HCT116 (cell line): ENCODE data around the gene TRIM45.

Source experiments
- CEBPB ChIP-seq: IDR thresholded peaks from 2 replicates; pipeline ENCODE4 v1.6.1; 2012; ENCODE audit warnings: low read depth
- CTCF ChIP-seq, 3 experiments: fragments of 200-600 bp in 1 of 3; sonication (generic) in 1 of 3; IDR thresholded peaks in 2 of 3; conservative IDR thresholded peaks in 1 of 3; 2 replicates each; pipeline ENCODE4 v1.5.1; 2012 to 2017; ENCODE audit warnings: low read depth in 2 of 3, low read length in 2 of 3, antibody characterized with exemption in 1 of 3, borderline replicate concordance in 1 of 3, control low read depth in 1 of 3, mild to moderate bottlenecking in 1 of 3, mixed read lengths in 1 of 3, mixed run types in 1 of 3, moderate library complexity in 1 of 3; ENCODE audit not compliant: insufficient read depth in 1 of 3
- POLR2A ChIP-seq: IDR thresholded peaks from 2 replicates; pipeline ENCODE4 v1.7.0; 2011; ENCODE audit warnings: borderline replicate concordance; ENCODE audit not compliant: insufficient read depth, insufficient read length; ENCODE audit errors: extremely low read depth
- REST ChIP-seq: IDR thresholded peaks from 2 replicates; pipeline ENCODE4 v1.6.1; 2012; ENCODE audit warnings: low read depth
- SRF ChIP-seq: IDR thresholded peaks from 2 replicates; pipeline ENCODE4 v1.6.1; 2012; ENCODE audit warnings: low read depth

- TF ChIP-seq CTCF (IDR thresholded peaks at IDR 0.05 in 2 of 3, conservative IDR thresholded peaks at IDR 0.05 in 1 of 3; ENCODE audit: borderline replicate concordance in 1 of 3, insufficient read depth in 1 of 3, low read depth in 2 of 3, low read length in 2 of 3) (no peak), POLR2A (no peak), SRF (no peak), CEBPB (no peak), REST (no peak)
Measured at GRCh38 chr1:117135329-117135728, 13.8 kb upstream of the TRIM45 start.
